Hepatocyte (in vitro differentiated cells): ENCODE measurements around the gene ASAP2. TPM values are rescaled to one million over a fixed set of nuclear protein-coding genes. Genes with fewer than 3 reads are reported as not detected.

Experiments used
- DNase-seq: peaks from one replicate; pipeline ENCODE4 v3.0.0-alpha.2; 2016; ENCODE audit warnings: low spot score
- H2AFZ ChIP-seq: fragments of 200-600 bp; sonication (generic); 2 replicates; pipeline ENCODE4 v1.6.0; 2016; ENCODE audit warnings: antibody characterized with exemption, mild to moderate bottlenecking
- H3K27ac ChIP-seq: fragments of 200-600 bp; sonication (generic); 2 replicates; pipeline ENCODE4 v1.5.1; 2016; ENCODE audit warnings: mild to moderate bottlenecking
- H3K27me3 ChIP-seq: fragments of 200-600 bp; sonication (generic); 2 replicates; pipeline ENCODE4 v1.6.1; 2016
- H3K36me3 ChIP-seq: fragments of 200-600 bp; sonication (generic); replicated peaks from 2 replicates; pipeline ENCODE4 v1.5.1; 2016; ENCODE audit warnings: low read depth; ENCODE audit not compliant: insufficient read depth
- H3K4me1 ChIP-seq: fragments of 200-600 bp; sonication (generic); 2 replicates; pipeline ENCODE4 v1.5.1; 2016; ENCODE audit warnings: mild to moderate bottlenecking, moderate library complexity; ENCODE audit not compliant: insufficient read depth
- H3K4me2 ChIP-seq: fragments of 200-600 bp; sonication (generic); 2 replicates; pipeline ENCODE4 v1.6.0; 2016
- H3K4me3 ChIP-seq: fragments of 200-600 bp; sonication (generic); 2 replicates; pipeline ENCODE4 v1.5.1; 2016; ENCODE audit warnings: mild to moderate bottlenecking
- H3K79me2 ChIP-seq: fragments of 200-600 bp; sonication (generic); 2 replicates; pipeline ENCODE4 v1.6.0; 2017; ENCODE audit warnings: mild to moderate bottlenecking
- H3K9me2 ChIP-seq: fragments of 200-600 bp; sonication (generic); replicated peaks from 2 replicates; pipeline ENCODE4 v1.6.0; 2017; ENCODE audit warnings: mild to moderate bottlenecking; ENCODE audit not compliant: insufficient read depth
- H3K9me3 ChIP-seq: fragments of 200-600 bp; sonication (generic); 2 replicates; pipeline ENCODE4 v1.5.1; 2016; ENCODE audit warnings: low read depth, mild to moderate bottlenecking
- H4K20me1 ChIP-seq: fragments of 200-600 bp; sonication (generic); 2 replicates; pipeline ENCODE4 v1.6.0; 2016; ENCODE audit warnings: mild to moderate bottlenecking; ENCODE audit not compliant: insufficient read depth, poor library complexity, severe bottlenecking
- CTCF ChIP-seq: fragments of 200-600 bp; sonication (generic); IDR thresholded peaks from 2 replicates; pipeline ENCODE4 v1.5.1; 2016; ENCODE audit warnings: antibody characterized with exemption, mild to moderate bottlenecking; ENCODE audit not compliant: poor library complexity
- EZH2 ChIP-seq: fragments of 200-600 bp; sonication (generic); IDR thresholded peaks from 2 replicates; pipeline ENCODE4 v1.6.1; 2016; ENCODE audit warnings: antibody characterized with exemption, mild to moderate bottlenecking, borderline replicate concordance
- EZH2phosphoT487 ChIP-seq: fragments of 200-600 bp; sonication (generic); IDR thresholded peaks from one replicate; pipeline ENCODE4 v1.6.1; 2018; ENCODE audit warnings: antibody characterized with exemption, mild to moderate bottlenecking, low read depth, moderate library complexity; ENCODE audit not compliant: unreplicated experiment, severe bottlenecking
- WGBS: methylation state at CpG from one replicate; pipeline ENCODE4 v1.1.6; 2016; ENCODE audit warnings: low lambda C conversion rate; ENCODE audit errors: missing lambda C conversion rate; 5-methylcytosine and 5-hydroxymethylcytosine counted together
- polyA plus RNA-seq: library from polyadenylated mRNA; unstranded; fragments of >200 nt; fragmentation: Nextera tagmentation; extraction: Ambion mirVana; gene quantifications from 2 replicates; pipeline ENCODE4 v1.2.1, GENCODE V29; 2016
- total RNA-seq: library from RNA; depleted of rRNA; stranded (reverse); fragments of >200 nt; gene quantifications from 2 replicates; pipeline ENCODE4 v1.2.3, GENCODE V29; 2014

Gene ASAP2
- total and polyA plus RNA-seq, 2 experiments from 2014 or later, result 13.7 to 21.3 TPM

- Histone ChIP-seq H3K27me3 (no peaks in the 10 kb centered on the region), H3K4me2 (no peak overlapping the region), H3K4me3 (no peak overlapping the region), H4K20me1 (no peaks in the 10 kb centered on the region), H3K27ac (no peak overlapping the region), H3K4me1 (no peaks in the 10 kb centered on the region), H3K9me3 (no peaks in the 10 kb centered on the region), H3K36me3 (no peaks in the 10 kb centered on the region), H3K79me2 (no peaks in the 10 kb centered on the region), H2AFZ (no peak overlapping the region), H3K9me2 (no peaks in the 10 kb centered on the region)
- WGBS, result 87% methylated on average over 11 of the region's 11 CpGs
- TF ChIP-seq CTCF, result no peak
- TF ChIP-seq EZH2, result no peak
- TF ChIP-seq EZH2phosphoT487, result no peak
- no peak for DNase-seq
Measured at GRCh38 chr2:9356261-9356660, 149.6 kb downstream of the ASAP2 start.

DNA sequence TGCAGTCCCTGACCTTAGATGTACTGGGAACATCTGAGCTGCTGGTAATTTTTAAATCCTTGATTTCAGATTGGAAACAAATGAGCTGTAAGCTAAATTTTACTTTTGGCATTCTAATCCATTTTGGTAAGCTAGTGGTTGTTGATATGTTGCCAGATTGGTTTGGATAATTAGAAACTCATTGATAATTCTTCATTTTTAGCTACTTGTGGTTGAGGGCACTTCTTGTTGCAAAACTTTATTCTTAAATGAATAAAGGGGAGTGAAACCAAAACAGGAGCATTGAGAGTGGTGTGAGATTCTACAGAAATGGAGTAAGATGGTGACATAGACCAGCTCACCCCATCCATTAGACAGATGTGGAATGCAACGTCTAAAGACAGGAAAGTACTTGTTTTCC, 152.2 kb downstream of the ASAP2 start:
- no peaks in the 10 kb centered on the region for H3K79me2 ChIP-seq
- TF ChIP-seq CTCF (no peak), EZH2 (no peak), EZH2phosphoT487 (no peak)
- no peak overlapping the region for H3K4me3 ChIP-seq
- H3K27ac ChIP-seq, result no peak overlapping the region
- no peaks in the 10 kb centered on the region for H3K9me3 ChIP-seq
- no peaks in the 10 kb centered on the region for H3K4me1 ChIP-seq
- H3K27me3 ChIP-seq, result no peaks in the 10 kb centered on the region
- DNase-seq, result no peak
- 26% methylated on average over 1 of the region's 1 CpG for whole genome bisulfite sequencing
- no peak overlapping the region for H3K4me2 ChIP-seq
- H3K36me3 ChIP-seq, result no peaks in the 10 kb centered on the region
- H2AFZ ChIP-seq, result no peak overlapping the region
- no peaks in the 10 kb centered on the region for H4K20me1 ChIP-seq
- H3K9me2 ChIP-seq, result no peaks in the 10 kb centered on the region

- H3K9me2 ChIP-seq, result no peaks in the 10 kb centered on the region
- no peaks in the 10 kb centered on the region for H4K20me1 ChIP-seq
- H3K4me1 ChIP-seq, result no peaks in the 10 kb centered on the region
- H2AFZ ChIP-seq, result no peak overlapping the region
- H3K27ac ChIP-seq, result no peak overlapping the region
- DNase-seq, result no peak
- no peaks in the 10 kb centered on the region for H3K9me3 ChIP-seq
- H3K4me2 ChIP-seq, result no peak overlapping the region
- H3K27me3 ChIP-seq, result no peaks in the 10 kb centered on the region
- no peak overlapping the region for H3K4me3 ChIP-seq
- no peaks in the 10 kb centered on the region for H3K36me3 ChIP-seq
- H3K79me2 ChIP-seq, result no peaks in the 10 kb centered on the region
- TF ChIP-seq CTCF (no peak), EZH2phosphoT487 (no peak), EZH2 (no peak)
- 88% methylated on average over 4 of the region's 4 CpGs for WGBS
Measured at GRCh38 chr2:9359463-9359862, 152.9 kb downstream of the ASAP2 start.

DNA sequence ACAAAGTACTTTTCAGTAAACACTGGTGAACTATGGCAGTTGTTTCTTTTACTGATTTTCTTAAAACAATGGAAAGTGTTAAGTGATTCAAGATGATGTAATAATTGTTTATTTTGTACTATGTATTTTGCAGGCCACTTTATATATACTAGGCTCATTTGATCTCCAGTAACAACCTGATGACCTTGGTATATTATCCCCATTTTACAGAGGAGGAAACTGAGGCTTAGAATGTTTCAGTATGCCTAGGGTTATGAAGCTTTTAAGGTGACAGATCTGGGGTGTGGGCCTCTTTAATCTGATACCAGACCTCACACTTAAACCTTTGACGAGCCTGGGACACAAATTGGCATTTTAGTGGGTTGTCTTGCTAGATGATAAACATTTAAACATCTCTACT, 153.5 kb downstream of the ASAP2 start:
- no peak overlapping the region for H3K4me2 ChIP-seq
- 100% methylated on average over 1 of the region's 1 CpG for WGBS
- TF ChIP-seq EZH2phosphoT487 (no peak), CTCF (no peak), EZH2 (no peak)
- no peaks in the 10 kb centered on the region for H3K27me3 ChIP-seq
- H3K36me3 ChIP-seq, result no peaks in the 10 kb centered on the region
- H3K27ac ChIP-seq, result no peak overlapping the region
- no peak overlapping the region for H3K4me3 ChIP-seq
- no peaks in the 10 kb centered on the region for H3K9me2 ChIP-seq
- no peaks in the 10 kb centered on the region for H4K20me1 ChIP-seq
- DNase-seq, result no peak
- no peaks in the 10 kb centered on the region for H3K79me2 ChIP-seq
- H2AFZ ChIP-seq, result no peak overlapping the region
- no peaks in the 10 kb centered on the region for H3K9me3 ChIP-seq
- H3K4me1 ChIP-seq, result peaks cover 4% of the 10 kb centered on the region
